ENCODE results near the gene ZBTB24.

ZBTB24 gene

DNA sequence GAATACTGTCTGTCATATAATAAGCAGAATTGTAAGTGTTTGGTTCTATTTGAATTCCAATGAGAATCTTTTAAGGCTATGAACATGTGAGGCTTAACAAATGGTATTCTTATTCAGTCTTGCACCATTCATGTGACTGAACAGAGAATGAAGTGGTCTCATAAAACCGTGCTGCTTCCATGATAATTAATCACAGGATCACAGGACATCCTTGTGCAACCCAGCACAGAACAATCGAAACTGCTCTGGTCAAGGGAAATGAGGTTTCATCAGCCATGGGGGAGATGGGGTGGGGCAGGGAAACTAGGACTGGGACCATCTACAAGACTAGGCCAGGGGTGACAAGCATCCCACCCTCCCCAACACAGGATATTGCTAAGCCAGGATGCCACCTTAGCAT lies 48.6 kb downstream of the ZBTB24 start:
- in situ Hi-C loops (cut with MboI; ENCODE audit: low sequenced_read_pairs): no loop called here

DNA sequence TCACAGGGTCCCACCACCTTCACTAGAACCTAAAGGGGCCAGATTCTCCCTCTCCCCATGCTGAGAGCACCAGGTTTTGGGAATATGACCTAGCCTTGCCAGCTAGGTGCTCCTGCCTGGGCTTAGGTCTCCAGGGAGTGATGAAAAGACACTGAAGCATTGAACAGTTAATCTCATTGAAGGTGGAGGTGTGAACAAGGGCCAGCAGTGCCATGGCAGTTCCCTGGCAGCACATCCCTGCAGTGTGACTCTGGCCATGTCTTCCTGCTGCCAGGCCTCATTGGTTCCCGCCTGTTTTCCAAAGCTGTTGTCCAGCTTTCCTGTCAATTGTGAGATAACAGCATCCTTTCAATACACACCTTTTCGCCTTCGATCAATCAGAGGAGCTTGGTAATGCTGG lies 53.5 kb downstream of the ZBTB24 start:
- in situ Hi-C loops (cut with MboI; ENCODE audit: low sequenced_read_pairs): no loop called here

DNA sequence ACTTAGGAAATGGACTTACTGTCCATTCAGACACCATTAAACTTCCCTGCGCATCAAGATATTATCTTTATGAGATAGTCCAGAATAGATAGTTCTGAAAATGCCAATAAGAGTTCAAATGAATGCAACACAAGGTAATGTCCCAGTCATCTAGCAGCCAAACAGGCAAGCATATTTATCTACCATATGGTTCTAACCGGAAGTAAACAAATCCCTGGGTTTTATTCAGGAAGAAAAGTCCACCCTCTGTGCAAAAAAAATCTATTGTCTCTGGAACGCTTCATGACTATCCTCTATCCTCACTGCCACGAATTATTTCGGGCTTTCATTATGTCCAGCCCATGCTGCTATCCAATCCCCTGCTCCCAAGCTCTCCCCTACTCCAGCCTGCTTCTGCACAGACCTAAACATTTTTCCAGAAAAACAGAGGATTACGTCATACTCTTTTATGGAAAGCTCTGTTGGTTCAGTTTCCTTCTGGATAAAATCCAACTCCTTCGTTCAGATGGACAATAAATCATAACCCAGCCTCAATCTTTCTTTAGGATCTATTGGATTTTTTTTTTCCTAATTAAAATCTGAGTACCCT lies 54.0 kb downstream of the ZBTB24 start:
- in situ Hi-C loops (cut with MboI; ENCODE audit: low sequenced_read_pairs): no loop called here

DNA sequence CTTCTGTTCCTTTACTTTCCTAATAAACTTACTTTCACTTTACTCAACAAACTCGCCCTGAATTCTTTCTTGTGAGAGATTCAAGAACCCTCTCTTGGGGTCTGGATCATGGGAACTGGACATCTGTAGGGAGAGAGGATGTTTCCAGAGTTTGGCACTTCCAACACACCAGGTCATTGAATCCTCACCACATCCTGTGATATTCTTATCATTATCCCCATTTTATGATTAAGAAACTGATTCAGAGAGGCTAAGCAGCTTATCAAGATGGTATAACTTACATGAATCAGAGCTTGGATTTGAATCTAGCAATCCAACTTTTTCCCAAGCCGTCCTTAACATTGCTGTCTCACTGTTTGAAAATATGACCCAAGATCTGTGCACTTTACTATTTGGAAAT lies 58.1 kb downstream of the ZBTB24 start:
- in situ Hi-C loops (cut with MboI; ENCODE audit: low sequenced_read_pairs): no loop called here

DNA sequence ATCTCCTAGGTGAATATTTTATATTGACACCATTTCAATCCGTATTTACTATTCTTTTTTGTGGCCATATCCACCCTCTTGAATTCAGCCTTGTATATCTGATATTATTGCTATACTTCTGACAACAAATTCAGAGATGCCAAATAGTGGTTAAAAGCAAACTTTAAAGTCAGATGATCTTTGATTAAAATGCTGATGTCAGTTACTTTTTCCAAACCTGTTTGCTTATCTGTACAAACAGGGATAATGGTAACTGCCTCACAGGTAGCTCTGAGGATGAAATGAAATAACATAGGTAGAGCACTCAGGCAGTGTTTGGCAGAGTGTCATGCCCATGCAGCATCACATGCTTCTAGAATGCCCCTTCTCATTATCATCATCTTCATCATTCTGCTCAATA lies 61.8 kb downstream of the ZBTB24 start:
- in situ Hi-C loops (cut with MboI; ENCODE audit: low sequenced_read_pairs): no loop called here

DNA sequence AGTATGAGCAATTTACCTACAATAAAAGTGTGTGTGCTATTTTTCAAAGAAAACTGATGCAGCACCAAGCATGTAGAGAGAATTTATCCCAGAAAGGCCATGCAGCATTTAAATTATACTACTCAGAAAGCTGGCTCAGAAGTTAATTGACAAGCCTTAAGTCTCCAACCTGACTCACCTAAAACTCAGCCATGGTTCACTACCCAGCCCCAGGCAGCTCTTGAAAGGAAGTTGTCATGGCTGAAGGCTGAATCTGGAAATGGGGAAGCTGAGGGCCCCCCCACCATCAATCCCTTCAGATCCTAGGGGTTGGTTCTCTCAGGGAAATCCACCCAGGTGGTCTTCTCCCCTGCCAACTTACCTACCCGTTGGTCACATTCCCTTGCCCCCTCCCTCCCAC lies 62.3 kb downstream of the ZBTB24 start:
- in situ Hi-C loops (cut with MboI; ENCODE audit: low sequenced_read_pairs): no loop called here

DNA sequence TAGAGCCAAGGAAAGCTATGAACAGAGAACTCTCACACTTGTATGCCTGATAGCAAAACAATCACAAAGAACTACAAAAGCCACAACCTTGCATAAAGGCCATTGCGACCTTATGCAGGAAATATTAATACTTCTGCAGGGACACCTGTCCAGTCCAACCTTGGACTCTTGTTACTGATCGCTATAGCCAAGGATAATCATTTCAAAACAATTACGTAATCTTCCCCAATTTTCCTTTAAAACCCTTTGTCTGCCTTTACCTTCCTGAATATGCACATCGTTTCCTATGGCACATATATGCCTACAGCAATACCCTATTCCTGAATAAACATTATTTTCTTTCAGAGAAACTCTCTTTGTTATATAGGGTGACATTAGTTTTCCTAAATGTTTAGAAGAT lies 65.4 kb downstream of the ZBTB24 start:
- in situ Hi-C loops (cut with MboI; ENCODE audit: low sequenced_read_pairs): no loop called here
